Left lung (tissue), 10 donors: ENCODE data around the gene GALNT10. TPM values are rescaled to one million over a fixed set of nuclear protein-coding genes. Genes with fewer than 3 reads are reported as not detected.

Experiments used
- ATAC-seq: fragments of 200-7000 bp; cut with Tn5 transposase; one replicate; pipeline ENCODE4 v1.9.1; 2020; ENCODE audit warnings: moderate library complexity
- DNase-seq, 4 donors: peaks; one replicate each; pipeline ENCODE4 v3.0.0-alpha.2; 2013 to 2020
- H3K27ac ChIP-seq, 2 donors: fragments of 200-600 bp; sonication (generic) in 1 of 2; one replicate each; pipeline versions ENCODE4 v1.5.0 to v1.8.0; 2020 to 2021
- H3K27me3 ChIP-seq, 2 donors: fragments of 200-600 bp; sonication (generic) in 1 of 2; one replicate each; pipeline versions ENCODE4 v1.5.0 to v1.8.0; 2020 to 2021
- H3K36me3 ChIP-seq, 2 donors: fragments of 200-600 bp; sonication (generic) in 1 of 2; one replicate each; pipeline versions ENCODE4 v1.5.0 to v1.8.0; 2020 to 2021
- H3K4me1 ChIP-seq, 2 donors: fragments of 200-600 bp; one replicate each; pipeline ENCODE4 v1.8.0; 2021
- H3K4me3 ChIP-seq, 2 donors: fragments of 200-600 bp; sonication (generic) in 1 of 2; one replicate each; pipeline versions ENCODE4 v1.5.0 to v1.8.0; 2020 to 2021; ENCODE audit warnings: mild to moderate bottlenecking in 1 of 2
- H3K9me3 ChIP-seq, 2 donors: fragments of 200-600 bp; sonication (generic) in 1 of 2; one replicate each; pipeline versions ENCODE4 v1.5.0 to v1.8.0; 2020 to 2021
- intact Hi-C, 2 donors: fragments of 100-400 bp; cut with DNase I; formaldehyde crosslinking; loops; one replicate each; pipeline versions ENCODE4 v1.11.2 to v1.14.2; 2022
- polyA plus RNA-seq, 6 donors: library from polyadenylated mRNA; unstranded; fragments of 120-200 nt; gene quantifications; one replicate each; pipeline ENCODE4 v1.2.1, GENCODE V29; 2013; ENCODE audit not compliant: insufficient read length in 6 of 6
- total RNA-seq, 2 donors: library from RNA; stranded (reverse); fragmentation: NEBNext Ultra II Directional; extraction: Animal tissue kit (Norgen Biotek cat#: 25700); gene quantifications; one replicate each; pipeline ENCODE4 v1.2.1, GENCODE V29; 2021
- TF ChIP-seq, protein P1 (sequence below), 2 donors: fragments of 200-600 bp; sonication (generic) in 1 of 2; IDR thresholded peaks; one replicate each; pipeline versions ENCODE4 v1.5.0 to v1.8.0; 2021; ENCODE audit warnings: antibody characterized with exemption in 2 of 2
- donor health status: DM: no; HTN: yes; CAD: no.
- donor health status: DM: no; HTN: no; CAD: no.

GALNT10 gene
- total and polyA plus RNA-seq, 8 donors, result 21.2 to 117 (median 25.7) TPM

DNA sequence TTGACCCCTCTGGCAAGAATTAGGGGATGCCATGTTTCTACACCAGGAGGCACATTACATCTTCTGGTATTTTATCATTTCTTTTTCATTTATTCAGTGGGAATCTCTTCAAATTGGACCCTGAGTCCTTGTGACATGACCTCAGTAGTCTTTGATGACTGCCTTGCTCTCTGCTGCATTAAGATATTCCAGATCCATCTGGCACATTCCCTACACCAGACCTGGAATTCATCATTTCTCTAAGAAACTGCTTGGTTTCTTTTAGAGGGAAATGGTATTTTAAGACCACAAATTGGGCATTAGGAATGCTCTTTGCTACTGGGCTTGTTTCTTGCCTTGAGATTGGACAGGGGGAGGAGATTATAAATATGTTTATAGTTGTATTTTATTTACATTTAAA lies 61.0 kb downstream of the GALNT10 start:
- intact Hi-C loops, result no loop called here
- TF ChIP-seq, protein P1, sequence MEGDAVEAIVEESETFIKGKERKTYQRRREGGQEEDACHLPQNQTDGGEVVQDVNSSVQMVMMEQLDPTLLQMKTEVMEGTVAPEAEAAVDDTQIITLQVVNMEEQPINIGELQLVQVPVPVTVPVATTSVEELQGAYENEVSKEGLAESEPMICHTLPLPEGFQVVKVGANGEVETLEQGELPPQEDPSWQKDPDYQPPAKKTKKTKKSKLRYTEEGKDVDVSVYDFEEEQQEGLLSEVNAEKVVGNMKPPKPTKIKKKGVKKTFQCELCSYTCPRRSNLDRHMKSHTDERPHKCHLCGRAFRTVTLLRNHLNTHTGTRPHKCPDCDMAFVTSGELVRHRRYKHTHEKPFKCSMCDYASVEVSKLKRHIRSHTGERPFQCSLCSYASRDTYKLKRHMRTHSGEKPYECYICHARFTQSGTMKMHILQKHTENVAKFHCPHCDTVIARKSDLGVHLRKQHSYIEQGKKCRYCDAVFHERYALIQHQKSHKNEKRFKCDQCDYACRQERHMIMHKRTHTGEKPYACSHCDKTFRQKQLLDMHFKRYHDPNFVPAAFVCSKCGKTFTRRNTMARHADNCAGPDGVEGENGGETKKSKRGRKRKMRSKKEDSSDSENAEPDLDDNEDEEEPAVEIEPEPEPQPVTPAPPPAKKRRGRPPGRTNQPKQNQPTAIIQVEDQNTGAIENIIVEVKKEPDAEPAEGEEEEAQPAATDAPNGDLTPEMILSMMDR (IDR thresholded peaks at IDR 0.05), result no peak
- ATAC-seq (no peak), DNase-seq (no peak)
- no peaks in the 10 kb centered on the region for H3K4me1 ChIP-seq
- H3K36me3 ChIP-seq, result no peaks in the 10 kb centered on the region
- no peaks in the 10 kb centered on the region for H3K9me3 ChIP-seq
- no peak overlapping the region for H3K4me3 ChIP-seq
- no peak overlapping the region for H3K27ac ChIP-seq
- H3K27me3 ChIP-seq, result no peaks in the 10 kb centered on the region

DNA sequence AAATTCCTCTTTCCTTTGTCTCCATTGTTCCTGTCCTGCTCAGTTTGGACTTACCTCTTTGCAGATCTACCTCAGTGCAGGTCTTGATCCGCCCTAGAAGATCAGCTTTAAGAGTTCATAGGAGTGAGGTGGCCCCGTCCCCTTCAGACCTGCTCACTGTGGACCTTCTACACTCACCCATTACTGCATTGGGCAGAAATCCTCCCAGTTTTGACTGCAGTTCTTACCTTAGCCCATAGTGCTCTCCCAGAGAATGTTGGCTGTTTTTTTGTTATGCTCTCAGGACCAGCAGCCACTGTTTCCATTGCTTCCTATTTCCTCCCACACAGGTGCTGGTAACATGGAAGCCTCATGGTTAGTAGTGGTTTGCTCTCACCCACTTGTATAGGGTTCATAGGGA lies 63.3 kb downstream of the GALNT10 start:
- Histone ChIP-seq H3K27me3 (no peaks in the 10 kb centered on the region), H3K4me1 (no peaks in the 10 kb centered on the region), H3K27ac (no peak overlapping the region), H3K9me3 (no peaks in the 10 kb centered on the region), H3K36me3 (no peaks in the 10 kb centered on the region), H3K4me3 (no peak overlapping the region)
- intact Hi-C loops, result no loop called here
- DNase-seq (no peak), ATAC-seq (no peak)
- TF ChIP-seq, protein P1 (IDR thresholded peaks at IDR 0.05), result no peak

- intact Hi-C loops, result no loop called here
- no peak for DNase-seq
- Histone ChIP-seq H3K27ac (no peak overlapping the region), H3K36me3 (no peaks in the 10 kb centered on the region), H3K9me3 (no peaks in the 10 kb centered on the region), H3K4me3 (no peak overlapping the region), H3K27me3 (no peaks in the 10 kb centered on the region), H3K4me1 (no peaks in the 10 kb centered on the region)
- no peak for ATAC-seq
- TF ChIP-seq, protein P1 (IDR thresholded peaks at IDR 0.05), result no peak
Observed at GRCh38 chr5:154254896-154255295, 64.4 kb downstream of the GALNT10 start.

DNA sequence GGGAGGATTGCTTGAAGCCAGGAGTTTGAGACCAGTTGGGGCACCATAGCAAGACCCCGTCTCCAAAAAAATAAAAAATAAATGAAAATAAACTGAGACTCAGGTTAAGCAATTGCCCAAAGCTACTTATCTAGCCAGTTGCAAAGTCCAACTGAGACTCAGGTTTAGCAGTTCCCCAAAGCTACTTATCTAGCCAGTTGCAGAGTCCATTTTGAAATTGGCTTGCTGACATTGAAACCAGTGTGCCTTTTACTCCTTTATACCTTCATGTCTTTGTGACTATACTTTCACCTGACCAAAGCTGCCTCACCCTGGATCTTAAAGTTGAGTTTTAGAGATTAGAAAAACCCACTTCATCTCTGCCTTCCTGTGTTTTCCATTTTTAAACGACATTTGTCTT lies 66.5 kb downstream of the GALNT10 start:
- Histone ChIP-seq H3K27ac (no peak overlapping the region), H3K27me3 (no peaks in the 10 kb centered on the region), H3K4me1 (no peaks in the 10 kb centered on the region), H3K36me3 (no peaks in the 10 kb centered on the region), H3K9me3 (no peaks in the 10 kb centered on the region), H3K4me3 (no peak overlapping the region)
- intact Hi-C loops, result no loop called here
- TF ChIP-seq, protein P1 (IDR thresholded peaks at IDR 0.05), result no peak
- ATAC-seq, result no peak
- no peak for DNase-seq

- Histone ChIP-seq H3K36me3 (no peaks in the 10 kb centered on the region), H3K4me3 (no peak overlapping the region), H3K27ac (no peak overlapping the region), H3K9me3 (no peaks in the 10 kb centered on the region), H3K27me3 (no peaks in the 10 kb centered on the region), H3K4me1 (no peaks in the 10 kb centered on the region)
- DNase-seq (no peak), ATAC-seq (no peak)
- intact Hi-C loops, result no loop called here
- TF ChIP-seq, protein P1 (IDR thresholded peaks at IDR 0.05), result no peak
Observed at GRCh38 chr5:154258531-154259217, 68.1 kb downstream of the GALNT10 start.
